GM12878 (cell line): Measurements from ENCODE around the gene TTYH3. TPM values are rescaled to one million over a fixed set of nuclear protein-coding genes. Genes with fewer than 3 reads are reported as not detected.
"Not testable (repeated sequence)": the region's sequence is repeated elsewhere in the genome, so short reads cannot be mapped to it uniquely, and the experiment has no call there.

ENCODE experiments used
- ATAC-seq: fragments of 200-7000 bp; cut with Tn5 transposase; 3 replicates; pipeline ENCODE4 v1.9.1; 2020; ENCODE audit warnings: mild to moderate bottlenecking, moderate library complexity
- BruUV-seq: library from RNA; stranded (reverse); fragments of 400-500 nt; replicated peaks from 2 replicates; lab custom pipeline; 2021; lab: Mats Ljungman, UMichigan
- CTCF ChIA-PET: fragments of 300-600 bp; sonication (Branson Sonifier 250); formaldehyde crosslinking; extraction: SDS; loops from one replicate; lab custom pipeline; 2021; ENCODE audit warnings: inconsistent platforms; lab: Yijun Ruan, JAX
- POLR2A ChIA-PET: fragments of 350-600 bp; formaldehyde crosslinking; extraction: SDS; loops from one replicate; lab custom pipeline; 2021; ENCODE audit warnings: inconsistent platforms; lab: Charles Lee
- RAD21 ChIA-PET: fragments of 300-600 bp; sonication (Branson Sonifier 250); formaldehyde crosslinking; loops from one replicate; lab custom pipeline; 2023; ENCODE audit warnings: antibody characterized with exemption; ENCODE audit not compliant: unreplicated experiment; lab: Charles Lee
- SMC1A ChIA-PET: fragments of 300-600 bp; sonication (Branson Sonifier 250); formaldehyde crosslinking; loops from one replicate; lab custom pipeline; 2023; ENCODE audit not compliant: unreplicated experiment, uncharacterized antibody; lab: Charles Lee
- DNase-seq: peaks from one replicate; pipeline ENCODE4 v3.0.0-alpha.2; 2011; ENCODE audit warnings: low read depth, low spot score
- FAIRE-seq: peaks from 3 replicates; lab custom pipeline; 2011; peaks lifted over from hg19 to GRCh38; lab: Jason Lieb, UNC
- H2AFZ ChIP-seq: 2 replicates; pipeline ENCODE4 v1.6.0; 2011; ENCODE audit warnings: low read depth, low read length, control low read depth; ENCODE audit not compliant: control insufficient read depth
- H3K27ac ChIP-seq: 2 replicates; pipeline ENCODE4 v1.5.1; 2011; ENCODE audit warnings: control low read depth; ENCODE audit not compliant: control insufficient read depth, insufficient read depth
- H3K27me3 ChIP-seq, 2 experiments: replicated peaks in 1 of 2; 2 replicates each; pipeline versions ENCODE4 v1.6.0 to v1.6.1; 2011; ENCODE audit warnings: low read length in 1 of 2; ENCODE audit not compliant: control insufficient read depth in 2 of 2, insufficient read depth in 2 of 2
- H3K36me3 ChIP-seq, 2 experiments: 2 replicates each; pipeline ENCODE4 v1.5.1; 2011; ENCODE audit warnings: low read length in 1 of 2; ENCODE audit not compliant: control insufficient read depth in 2 of 2, insufficient read depth in 2 of 2
- H3K4me1 ChIP-seq: 2 replicates; pipeline ENCODE4 v1.6.1; 2011; ENCODE audit warnings: mild to moderate bottlenecking, low read length, moderate library complexity, mixed read lengths; ENCODE audit not compliant: control insufficient read depth, insufficient read depth
- H3K4me2 ChIP-seq: 2 replicates; pipeline ENCODE4 v1.6.0; 2011; ENCODE audit warnings: control low read depth; ENCODE audit not compliant: control insufficient read depth, insufficient read depth
- H3K4me3 ChIP-seq: fragments of 200-600 bp; sonication (generic); 2 replicates; pipeline ENCODE4 v1.5.1; 2016
- H3K79me2 ChIP-seq: 2 replicates; pipeline ENCODE4 v1.6.0; 2011; ENCODE audit warnings: low read length; ENCODE audit not compliant: control insufficient read depth, insufficient read depth
- H3K9ac ChIP-seq: 2 replicates; pipeline ENCODE4 v1.8.0; 2011; ENCODE audit warnings: low read length, control low read depth, mixed read lengths; ENCODE audit not compliant: control insufficient read depth, insufficient read depth
- H3K9me3 ChIP-seq: replicated peaks from 3 replicates; pipeline ENCODE4 v1.5.1; 2011; ENCODE audit warnings: mild to moderate bottlenecking, low read length; ENCODE audit not compliant: control insufficient read depth, insufficient read depth
- H4K20me1 ChIP-seq: 2 replicates; pipeline ENCODE4 v1.6.0; 2011; ENCODE audit not compliant: control insufficient read depth, insufficient read depth
- WGBS: methylation state at CpG from one replicate; pipeline ENCODE4 v1.1.6; 2016; ENCODE audit warnings: low lambda C conversion rate; ENCODE audit not compliant: insufficient replicate concordance, insufficient coverage; ENCODE audit errors: missing lambda C conversion rate; 5-methylcytosine and 5-hydroxymethylcytosine counted together
- in situ Hi-C: fragments of 300-500 bp; cut with MboI; formaldehyde crosslinking; loops from 9 replicates; pipeline ENCODE4 v1.14.3; 2018; ENCODE audit warnings: mixed read lengths
- intact Hi-C: fragments of 100-400 bp; cut with micrococcal nuclease; formaldehyde crosslinking; loops from one replicate; pipeline ENCODE4 v1.14.2; 2022; ENCODE audit not compliant: unreplicated experiment
- polyA plus RNA-seq, 11 experiments: library from polyadenylated mRNA; depleted of rRNA in 4 of 11; unstranded in 6 of 11; stranded (reverse) in 5 of 11; fragments of >200 nt; fragmentation: Nextera tagmentation in 4 of 11; fragmentation: Illumina TruSeq in 1 of 11; extraction: Ambion mirVana in 4 of 11; extraction: Trizol in 1 of 11; gene quantifications; 1 replicate in 1 of 11; 2 replicates in 10 of 11; pipeline versions ENCODE4 v1.2.1 to v1.2.3, GENCODE V29; 2011 to 2016; ENCODE audit warnings: inconsistent platforms in 2 of 11, missing spikeins in 2 of 11, low read depth in 1 of 11
- total RNA-seq, 4 experiments: library from RNA; depleted of rRNA in 3 of 4; stranded (reverse); fragments of >200 nt in 3 of 4; fragmentation: Illumina TruSeq in 1 of 4; extraction: Trizol in 1 of 4; gene quantifications; 2 replicates each; pipeline versions ENCODE4 v1.2.1 to v1.2.3, GENCODE V29; 2013 to 2021

The TTYH3 gene
- total and polyA plus RNA-seq, 10 of the 15 experiments (the other 5 are each of a cell fraction or from before 2014, with no cell fraction given) = 0.79 to 71.4 (median 10.5) TPM

DNA sequence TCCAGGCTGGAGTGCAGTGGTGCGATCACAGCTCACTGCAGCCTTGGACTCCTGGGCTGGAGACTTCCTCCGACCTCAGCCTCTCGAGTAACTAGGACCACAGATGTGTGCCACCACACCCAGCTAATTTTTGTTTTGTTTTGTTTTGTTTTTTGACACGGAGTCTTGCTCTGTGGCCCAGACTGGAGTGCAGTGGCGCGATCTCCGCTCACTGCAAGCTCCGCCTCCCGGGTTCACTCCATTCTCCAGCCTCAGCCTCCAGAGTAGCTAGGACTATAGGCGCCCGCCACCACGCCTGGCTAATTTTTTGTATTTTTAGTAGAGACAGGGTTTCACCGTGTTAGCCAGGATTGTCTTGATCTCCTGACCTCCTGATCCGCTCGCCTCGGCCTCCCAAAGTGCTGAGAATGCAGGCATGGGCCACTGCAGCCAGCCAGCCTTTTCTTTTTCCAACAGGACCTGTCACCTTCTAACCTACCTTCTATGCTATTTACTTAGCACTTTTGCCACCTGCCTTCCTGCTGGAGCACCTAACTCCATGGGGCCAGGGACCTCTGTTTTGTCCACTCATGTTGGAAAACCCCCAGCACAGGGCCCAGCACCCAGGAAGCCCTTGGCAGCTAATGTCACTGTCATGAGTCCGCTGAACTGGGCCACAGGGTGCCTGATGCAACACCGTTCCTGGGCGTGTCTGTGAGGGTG is 61.8 kb downstream of the TTYH3 start:
- ATAC-seq, FAIRE-seq, DNase-seq, H3K9ac ChIP-seq, H2AFZ ChIP-seq, H4K20me1 ChIP-seq, H3K9me3 ChIP-seq, SMC1A ChIA-PET, H3K79me2 ChIP-seq, intact Hi-C loops, in situ Hi-C loops, H3K36me3 ChIP-seq, H3K27me3 ChIP-seq, BruUV-seq, H3K4me2 ChIP-seq, H3K4me3 ChIP-seq, H3K27ac ChIP-seq: not testable (repeated sequence)
- ChIA-PET RAD21 (interaction anchor here (2.2 kb wide), 1 partner anchor 17 kb away, joined by 5 read pairs; no protein-coding TSS in a partner anchor), CTCF (interaction anchor here (1.0 kb wide), 1 partner anchor 17 kb away, joined by 5 read pairs; no protein-coding TSS in a partner anchor), POLR2A (interaction anchor here (0.8 kb wide), 1 partner anchor 22 kb away, joined by 4 read pairs; no protein-coding TSS in a partner anchor)
- H3K4me1 ChIP-seq = peaks cover 32% of the 10 kb centered on the region
- 61% methylated on average over 19 of the region's 19 CpGs for WGBS

GRCh38 chr7:2694122-2694436 is 62.3 kb downstream of the TTYH3 start:
- WGBS = 85% methylated on average over 7 of the region's 8 CpGs
- H3K27me3 ChIP-seq, H2AFZ ChIP-seq, H3K9me3 ChIP-seq, H3K36me3 ChIP-seq, FAIRE-seq, H3K4me3 ChIP-seq, H3K27ac ChIP-seq, BruUV-seq, H3K9ac ChIP-seq, intact Hi-C loops, SMC1A ChIA-PET, H4K20me1 ChIP-seq, H3K79me2 ChIP-seq, DNase-seq, ATAC-seq, in situ Hi-C loops, H3K4me2 ChIP-seq, CTCF ChIA-PET: not testable (repeated sequence)
- peaks cover 29% of the 10 kb centered on the region for H3K4me1 ChIP-seq
- ChIA-PET RAD21 (interaction anchor here (2.3 kb wide), 1 partner anchor 16 kb away, joined by 5 read pairs; no protein-coding TSS in a partner anchor), POLR2A (interaction anchor here (0.8 kb wide), 1 partner anchor 22 kb away, joined by 4 read pairs; no protein-coding TSS in a partner anchor)
